ENCODE measurements around the gene RAB11A.
A peak's percentile ranks its signal among the peaks of the same experiment; 100 is the strongest.

Gene RAB11A

GRCh38 chr15:65869126-65869953, at the start of gene RAB11A:
Gene RAB11A, plus strand, starts transcription at chr15:65869491. Its CDS starts 95 bp downstream, at chr15:65869586.
- peak; percentile 99 for DNase-seq (ENCODE audit: low spot score)
- peak; percentile 76 for FAIRE-seq

GRCh38 chr15:65819563-65819960, 49.7 kb upstream of the RAB11A start:
- FAIRE-seq: no peak

GRCh38 chr15:65821070-65821469, 48.2 kb upstream of the RAB11A start:
- DNase-seq (ENCODE audit: low spot score): no peak
- no peak for FAIRE-seq

More at GRCh38 chr15:65819563-65819960, 49.7 kb upstream of the RAB11A start:
- DNase-seq (ENCODE audit: low spot score): no peak

- FAIRE-seq: no peak
- no peak for DNase-seq (ENCODE audit: low spot score)
These were observed 47.0 kb upstream of the RAB11A start for GRCh38 chr15:65822316-65822715.

- peak; percentile 79 for DNase-seq (ENCODE audit: low spot score)
- FAIRE-seq: no peak
These were observed 45.1 kb upstream of the RAB11A start for GRCh38 chr15:65824031-65824743.

- DNase-seq (ENCODE audit: low spot score) (no peak), FAIRE-seq (no peak)
These were observed 44.2 kb upstream of the RAB11A start for GRCh38 chr15:65824941-65825544.

- DNase-seq (ENCODE audit: low spot score): no peak
- no peak for FAIRE-seq
These were observed 42.2 kb upstream of the RAB11A start for GRCh38 chr15:65827065-65827464.

GRCh38 chr15:65828585-65828984, 40.7 kb upstream of the RAB11A start:
- no peak for DNase-seq (ENCODE audit: low spot score)
- FAIRE-seq: no peak

GRCh38 chr15:65829130-65829764, 40.0 kb upstream of the RAB11A start:
- peak; percentile 50 for DNase-seq (ENCODE audit: low spot score)
- FAIRE-seq: peak; percentile 50

GRCh38 chr15:65832549-65833364, 36.5 kb upstream of the RAB11A start:
- peak; percentile 94 for DNase-seq (ENCODE audit: low spot score)
- FAIRE-seq: no peak

- DNase-seq (ENCODE audit: low spot score): no peak
- FAIRE-seq: no peak
These were observed 35.6 kb upstream of the RAB11A start for GRCh38 chr15:65833501-65834205.

- FAIRE-seq (no peak), DNase-seq (ENCODE audit: low spot score) (no peak)
These were observed 34.5 kb upstream of the RAB11A start for GRCh38 chr15:65834603-65835282.

GRCh38 chr15:65835447-65835846, 33.8 kb upstream of the RAB11A start:
- FAIRE-seq (no peak), DNase-seq (ENCODE audit: low spot score) (no peak)

- no peak for DNase-seq (ENCODE audit: low spot score)
- no peak for FAIRE-seq
These were observed 32.6 kb upstream of the RAB11A start for GRCh38 chr15:65836665-65837064.

- DNase-seq (ENCODE audit: low spot score) (no peak), FAIRE-seq (no peak)
These were observed 31.7 kb upstream of the RAB11A start for GRCh38 chr15:65837301-65838294.

GRCh38 chr15:65839354-65839901, 29.9 kb upstream of the RAB11A start:
- DNase-seq (ENCODE audit: low spot score): no peak
- FAIRE-seq: no peak

- FAIRE-seq (no peak), DNase-seq (ENCODE audit: low spot score) (no peak)
These were observed 29.3 kb upstream of the RAB11A start for GRCh38 chr15:65839985-65840384.
